HepG2 (cell line): ENCODE measurements around the gene FSIP1. TPM values are rescaled to one million over a fixed set of nuclear protein-coding genes. Genes with fewer than 3 reads are reported as not detected.

Experiments used
- ATAC-seq: fragments of 200-7000 bp; cut with Tn5 transposase; 3 replicates; pipeline ENCODE4 v1.9.1; 2020; ENCODE audit warnings: mild to moderate bottlenecking, moderate library complexity
- BruUV-seq: library from RNA; stranded (reverse); fragments of 400-500 nt; replicated peaks from 2 replicates; lab custom pipeline; 2021; lab: Mats Ljungman, UMichigan
- CTCF ChIA-PET: fragments of 300-600 bp; formaldehyde crosslinking; extraction: SDS; loops from one replicate; lab custom pipeline; 2021; ENCODE audit warnings: low total read pairs, inconsistent platforms, low intra/inter-chr PET ratio; lab: Yijun Ruan, JAX
- POLR2A ChIA-PET: fragments of 350-600 bp; sonication (Branson Sonifier 250); formaldehyde crosslinking; loops from one replicate; lab custom pipeline; 2020; ENCODE audit warnings: antibody characterized with exemption, inconsistent platforms; lab: Yijun Ruan, JAX
- DNase-seq: peaks from one replicate; pipeline ENCODE4 v3.0.0-alpha.2; 2015; ENCODE audit warnings: low spot score
- FAIRE-seq: peaks from 3 replicates; lab custom pipeline; 2011; peaks lifted over from hg19 to GRCh38; lab: Jason Lieb, UNC
- H2AFZ ChIP-seq: one replicate; pipeline ENCODE4 v1.6.1; 2011; ENCODE audit warnings: low read length, inconsistent platforms
- H3K27ac ChIP-seq: fragments of 300-600 bp; 3 replicates; pipeline ENCODE4 v1.8.0; 2011; ENCODE audit warnings: mixed run types, mild to moderate bottlenecking, mixed read lengths, low read length, inconsistent platforms; ENCODE audit not compliant: insufficient read depth; ENCODE audit errors: extremely low read length
- H3K27me3 ChIP-seq, 2 experiments: fragments of 200-600 bp in 1 of 2; 2 replicates in 1 of 2; 3 replicates in 1 of 2; pipeline versions ENCODE4 v1.6.0 to v1.8.0; 2011; ENCODE audit warnings: low read length in 2 of 2, mild to moderate bottlenecking in 2 of 2, moderate library complexity in 2 of 2, inconsistent platforms in 1 of 2; ENCODE audit not compliant: insufficient read depth in 2 of 2, control insufficient read depth in 1 of 2
- H3K36me3 ChIP-seq, 2 experiments: fragments of 200-600 bp in 1 of 2; replicated peaks in 1 of 2; 2 replicates in 1 of 2; 3 replicates in 1 of 2; pipeline versions ENCODE4 v1.5.1 to v1.8.0; 2011; ENCODE audit warnings: low read length in 2 of 2, inconsistent platforms in 1 of 2; ENCODE audit not compliant: insufficient read depth in 2 of 2, control insufficient read depth in 1 of 2
- H3K4me1 ChIP-seq: 2 replicates; pipeline ENCODE4 v1.5.1; 2012; ENCODE audit warnings: low read length, inconsistent platforms; ENCODE audit not compliant: insufficient read depth
- H3K4me2 ChIP-seq: 2 replicates; pipeline ENCODE4 v1.6.0; 2011; ENCODE audit warnings: low read depth, low read length, inconsistent platforms
- H3K4me3 ChIP-seq, 3 experiments: fragments of 200-600 bp in 1 of 3; sonication (generic), shearing (Covaris generic) in 1 of 3; replicated peaks in 1 of 3; 2 replicates each; pipeline ENCODE4 v1.5.1; 2011 to 2016; ENCODE audit warnings: low read length in 3 of 3, inconsistent platforms in 2 of 3, low read depth in 2 of 3, mild to moderate bottlenecking in 2 of 3, control low read depth in 1 of 3, mixed read lengths in 1 of 3; ENCODE audit not compliant: insufficient read depth in 1 of 3
- H3K79me2 ChIP-seq: one replicate; pipeline ENCODE4 v1.6.1; 2011; ENCODE audit warnings: low read length, inconsistent platforms; ENCODE audit not compliant: insufficient read depth
- H3K9ac ChIP-seq: 2 replicates; pipeline ENCODE4 v1.6.0; 2011; ENCODE audit warnings: mild to moderate bottlenecking, low read depth, low read length, inconsistent platforms; ENCODE audit not compliant: insufficient read depth
- H3K9me3 ChIP-seq: 2 replicates; pipeline ENCODE4 v1.5.1; 2012; ENCODE audit warnings: mild to moderate bottlenecking, low read length
- H4K20me1 ChIP-seq: 2 replicates; pipeline ENCODE4 v1.6.0; 2011; ENCODE audit warnings: inconsistent platforms, mild to moderate bottlenecking, low read length, moderate library complexity; ENCODE audit not compliant: insufficient read depth
- ATM ChIP-seq: fragments of 450-650 bp; IDR thresholded peaks from 2 replicates; pipeline ENCODE4 v1.7.1; 2017; ENCODE audit warnings: mild to moderate bottlenecking, borderline replicate concordance
- BCL3 ChIP-seq: sonication (generic); formaldehyde crosslinking; IDR thresholded peaks from 2 replicates; pipeline ENCODE4 v1.5.1; 2020; ENCODE audit warnings: mild to moderate bottlenecking, missing genetic modification reagents, moderate library complexity
- CBX2 ChIP-seq, 2 experiments: fragments of 200-600 bp in 1 of 2; sonication (generic); formaldehyde crosslinking in 1 of 2; IDR thresholded peaks; 2 replicates each; pipeline versions ENCODE4 v1.7.0 to v1.8.1; 2018 to 2022; ENCODE audit warnings: low read depth in 2 of 2, low read length in 1 of 2, mild to moderate bottlenecking in 1 of 2, missing genetic modification reagents in 1 of 2
- DMAP1 ChIP-seq: IDR thresholded peaks from 2 replicates; pipeline ENCODE4 v1.6.1; 2016
- HBP1 ChIP-seq: IDR thresholded peaks from 2 replicates; pipeline ENCODE4 v1.6.1; 2016; ENCODE audit warnings: low read depth, control low read depth
- KLF16 ChIP-seq, 2 experiments: sonication (generic) in 1 of 2; formaldehyde crosslinking in 1 of 2; IDR thresholded peaks; 2 replicates each; pipeline versions ENCODE4 v1.6.1 to v1.8.0; 2016 to 2023; ENCODE audit warnings: missing genetic modification reagents in 2 of 2, missing compliant biosample characterization in 1 of 2
- NCOA1 ChIP-seq: sonication (generic); formaldehyde crosslinking; IDR thresholded peaks from 2 replicates; pipeline ENCODE4 v1.9.0; 2021; ENCODE audit warnings: missing genetic modification reagents
- NR1H2 ChIP-seq: sonication (generic); formaldehyde crosslinking; IDR thresholded peaks from 2 replicates; pipeline ENCODE4 v1.8.1; 2022; ENCODE audit warnings: low read depth, missing genetic modification reagents, borderline replicate concordance
- NRL ChIP-seq: sonication (generic); formaldehyde crosslinking; IDR thresholded peaks from 2 replicates; pipeline ENCODE4 v1.5.0; 2020; ENCODE audit warnings: missing genetic modification reagents, mild to moderate bottlenecking, moderate library complexity, borderline replicate concordance
- REPIN1 ChIP-seq: sonication (generic); formaldehyde crosslinking; IDR thresholded peaks from 2 replicates; pipeline ENCODE4 v1.8.0; 2022; ENCODE audit warnings: missing genetic modification reagents, low read depth, mild to moderate bottlenecking, borderline replicate concordance
- SMC3 ChIP-seq: IDR thresholded peaks from 2 replicates; pipeline ENCODE4 v1.6.1; 2011; ENCODE audit warnings: low read length, improper control_type of control experiment
- ZFP37 ChIP-seq: sonication (generic); formaldehyde crosslinking; IDR thresholded peaks from 2 replicates; pipeline ENCODE4 v1.4.0; 2020; ENCODE audit warnings: missing genetic modification reagents, borderline replicate concordance
- ZFX ChIP-seq: sonication (generic); formaldehyde crosslinking; IDR thresholded peaks from 2 replicates; pipeline ENCODE4 v1.4.0; 2020; ENCODE audit warnings: mild to moderate bottlenecking, low read depth, missing genetic modification reagents, moderate library complexity
- ZNF24 ChIP-seq: fragments of 450-650 bp; IDR thresholded peaks from 2 replicates; pipeline ENCODE4 v1.6.1; 2017; ENCODE audit warnings: antibody characterized with exemption, mild to moderate bottlenecking
- ZNF275 ChIP-seq: sonication (generic); formaldehyde crosslinking; IDR thresholded peaks from 2 replicates; pipeline ENCODE4 v1.8.0; 2022; ENCODE audit warnings: missing genetic modification reagents, mild to moderate bottlenecking, inconsistent platforms, borderline replicate concordance
- ZNF724P ChIP-seq: sonication (generic); formaldehyde crosslinking; IDR thresholded peaks from 2 replicates; pipeline ENCODE4 v1.8.0; 2022; ENCODE audit warnings: missing genetic modification reagents, borderline replicate concordance
- WGBS: methylation state at CpG from one replicate; pipeline ENCODE4 v1.1.6; 2017; ENCODE audit warnings: low lambda C conversion rate; 5-methylcytosine and 5-hydroxymethylcytosine counted together
- in situ Hi-C: cut with HindIII; loops from 2 replicates; pipeline ENCODE4 v1.10.0; 2017; ENCODE audit warnings: low pct_unique_long_range_greater_than_20kb; ENCODE audit not compliant: extremely low pct_ligation_motif_present
- intact Hi-C: fragments of 100-400 bp; cut with micrococcal nuclease; formaldehyde crosslinking; loops from one replicate; pipeline ENCODE4 v1.10.0; 2022; ENCODE audit not compliant: unreplicated experiment
- polyA plus RNA-seq, 8 experiments: library from polyadenylated mRNA; depleted of rRNA in 3 of 8; stranded (reverse) in 7 of 8; unstranded in 1 of 8; fragments of >200 nt; fragmentation: Illumina TruSeq in 4 of 8; extraction: Trizol in 4 of 8; gene quantifications; 2 replicates each; pipeline versions ENCODE4 v1.2.1 to v1.2.3, GENCODE V29; 2011 to 2016; ENCODE audit warnings: low read depth in 4 of 8, missing spikeins in 1 of 8, mixed read lengths in 1 of 8; ENCODE audit not compliant: insufficient read depth in 1 of 8
- total RNA-seq, 5 experiments: library from RNA; depleted of rRNA; stranded (reverse); fragments of >200 nt; fragmentation: Illumina TruSeq; extraction: Trizol; gene quantifications; 2 replicates each; pipeline ENCODE4 v1.2.3, GENCODE V29; 2016; ENCODE audit warnings: low read depth in 1 of 5

Gene FSIP1
- total and polyA plus RNA-seq, 2 of the 13 experiments (the other 11 are each of a cell fraction or from before 2014, with no cell fraction given) = 0.18 TPM; not detected in 1

- ChIA-PET CTCF (no interaction called here), POLR2A (no interaction called here)
- H3K9me3 ChIP-seq = no peaks in the 10 kb centered on the region
- H3K9ac ChIP-seq = no peak overlapping the region
- in situ Hi-C loops (no loop called here), intact Hi-C loops (no loop called here)
- no peaks in the 10 kb centered on the region for H4K20me1 ChIP-seq
- WGBS = 0% methylated on average over 1 of the region's 1 CpG
- H3K27ac ChIP-seq = no peak overlapping the region
- H3K4me1 ChIP-seq = peaks cover 5% of the 10 kb centered on the region; the same call in 1 of the 2 replicates
- H3K4me2 ChIP-seq = no peak overlapping the region
- DNase-seq (no peak), ATAC-seq (no peak), FAIRE-seq (no peak)
- no peak for TF ChIP-seq NRL (CRISPR knock-in tag)
- no peak for TF ChIP-seq KLF16 (CRISPR knock-in tag; IDR thresholded peaks at IDR 0.05)
- no peak for TF ChIP-seq ZFX (CRISPR knock-in tag)
- BruUV-seq = no TSS peak
- H3K27me3 ChIP-seq = no peaks in the 10 kb centered on the region
- H3K36me3 ChIP-seq = no peaks in the 10 kb centered on the region
- no peaks in the 10 kb centered on the region for H3K79me2 ChIP-seq
- no peak overlapping the region for H3K4me3 ChIP-seq
- no peak overlapping the region for H2AFZ ChIP-seq
Observed at GRCh38 chr15:39651295-39651694, 131.3 kb downstream of the FSIP1 start.

GRCh38 chr15:39649757-39650156, 132.9 kb downstream of the FSIP1 start:
- no peaks in the 10 kb centered on the region for H3K79me2 ChIP-seq
- FAIRE-seq (no peak), DNase-seq (no peak), ATAC-seq (no peak)
- no TSS peak for BruUV-seq
- ChIA-PET CTCF (no interaction called here), POLR2A (no interaction called here)
- no peak overlapping the region for H3K27ac ChIP-seq
- H3K4me2 ChIP-seq = no peak overlapping the region
- H3K4me1 ChIP-seq = peaks cover 21% of the 10 kb centered on the region; the same call in 1 of the 2 replicates
- no peaks in the 10 kb centered on the region for H4K20me1 ChIP-seq
- no peak overlapping the region for H3K9ac ChIP-seq
- in situ Hi-C loops (no loop called here), intact Hi-C loops (no loop called here)
- 34% methylated on average over 6 of the region's 6 CpGs for WGBS
- H3K9me3 ChIP-seq = no peaks in the 10 kb centered on the region
- H2AFZ ChIP-seq = no peak overlapping the region
- H3K4me3 ChIP-seq = no peak overlapping the region
- H3K27me3 ChIP-seq = no peaks in the 10 kb centered on the region
- no peaks in the 10 kb centered on the region for H3K36me3 ChIP-seq
- no peak for TF ChIP-seq ZNF724P (CRISPR knock-in tag)
- no peak for TF ChIP-seq ZFP37 (CRISPR knock-in tag)
- TF ChIP-seq ZNF275 = no peak
- TF ChIP-seq ZNF24 = no peak
- no peak for TF ChIP-seq NCOA1 (CRISPR knock-in tag)
- no peak for TF ChIP-seq REPIN1 (CRISPR knock-in tag)
- no peak for TF ChIP-seq ATM
- TF ChIP-seq HBP1 = no peak
- TF ChIP-seq SMC3 = no peak
- TF ChIP-seq NR1H2 (CRISPR knock-in tag) = no peak
- TF ChIP-seq CBX2 (IDR thresholded peaks at IDR 0.05; ENCODE audit: low read depth, low read length) = no peak
- TF ChIP-seq CBX2 (CRISPR knock-in tag; IDR thresholded peaks at IDR 0.05; ENCODE audit: low read depth) = no peak
- TF ChIP-seq DMAP1 = no peak
- TF ChIP-seq BCL3 (CRISPR knock-in tag) = no peak
